ENCODE measurements around the gene TMEM242.

TMEM242 gene

GRCh38 chr6:157290797-157291196, 32.5 kb downstream of the TMEM242 start:
- in situ Hi-C loops (cut with MboI; ENCODE audit: low sequenced_read_pairs), result no loop called here

- in situ Hi-C loops (cut with MboI; ENCODE audit: low sequenced_read_pairs), result no loop called here
Measured at GRCh38 chr6:157289764-157290163, 33.6 kb downstream of the TMEM242 start.

GRCh38 chr6:157288575-157288974, 34.7 kb downstream of the TMEM242 start:
- in situ Hi-C loops (cut with MboI; ENCODE audit: low sequenced_read_pairs), result no loop called here

GRCh38 chr6:157287923-157288322, 35.4 kb downstream of the TMEM242 start:
- in situ Hi-C loops (cut with MboI; ENCODE audit: low sequenced_read_pairs), result no loop called here

- in situ Hi-C loops (cut with MboI; ENCODE audit: low sequenced_read_pairs), result no loop called here
Measured at GRCh38 chr6:157287247-157287850, 36.0 kb downstream of the TMEM242 start.

GRCh38 chr6:157285422-157285779, 37.9 kb downstream of the TMEM242 start:
- in situ Hi-C loops (cut with MboI; ENCODE audit: low sequenced_read_pairs), result no loop called here

- in situ Hi-C loops (cut with MboI; ENCODE audit: low sequenced_read_pairs), result no loop called here
Measured at GRCh38 chr6:157284738-157285421, 38.4 kb downstream of the TMEM242 start.

- in situ Hi-C loops (cut with MboI; ENCODE audit: low sequenced_read_pairs), result no loop called here
Measured at GRCh38 chr6:157283900-157284737, 39.2 kb downstream of the TMEM242 start.

GRCh38 chr6:157283330-157283898, 39.9 kb downstream of the TMEM242 start:
- in situ Hi-C loops (cut with MboI; ENCODE audit: low sequenced_read_pairs), result no loop called here

GRCh38 chr6:157282284-157282683, 41.0 kb downstream of the TMEM242 start:
- in situ Hi-C loops (cut with MboI; ENCODE audit: low sequenced_read_pairs), result no loop called here

- in situ Hi-C loops (cut with MboI; ENCODE audit: low sequenced_read_pairs), result no loop called here
Measured at GRCh38 chr6:157281570-157281969, 41.7 kb downstream of the TMEM242 start.

GRCh38 chr6:157280947-157281346, 42.4 kb downstream of the TMEM242 start:
- in situ Hi-C loops (cut with MboI; ENCODE audit: low sequenced_read_pairs), result no loop called here

GRCh38 chr6:157280157-157280556, 43.2 kb downstream of the TMEM242 start:
- in situ Hi-C loops (cut with MboI; ENCODE audit: low sequenced_read_pairs), result no loop called here

GRCh38 chr6:157278171-157278570, 45.1 kb downstream of the TMEM242 start:
- in situ Hi-C loops (cut with MboI; ENCODE audit: low sequenced_read_pairs), result no loop called here

- in situ Hi-C loops (cut with MboI; ENCODE audit: low sequenced_read_pairs), result no loop called here
Measured at GRCh38 chr6:157276731-157277130, 46.6 kb downstream of the TMEM242 start.

- in situ Hi-C loops (cut with MboI; ENCODE audit: low sequenced_read_pairs), result no loop called here
Measured at GRCh38 chr6:157276134-157276532, 47.2 kb downstream of the TMEM242 start.

- in situ Hi-C loops (cut with MboI; ENCODE audit: low sequenced_read_pairs), result no loop called here
Measured at GRCh38 chr6:157274471-157275226, 48.7 kb downstream of the TMEM242 start.

- in situ Hi-C loops (cut with MboI; ENCODE audit: low sequenced_read_pairs), result no loop called here
Measured at GRCh38 chr6:157273756-157274470, 49.4 kb downstream of the TMEM242 start.

- in situ Hi-C loops (cut with MboI; ENCODE audit: low sequenced_read_pairs), result no loop called here
Measured at GRCh38 chr6:157272866-157273755, 50.2 kb downstream of the TMEM242 start.
